HG03108 (cell line): ENCODE measurements around the gene PNPLA8.

Experiments
- ATAC-seq: cut with Tn5 transposase; IDR thresholded peaks from one replicate; pipeline ENCODE4 v1.9.1; 2021; ENCODE audit warnings: moderate library complexity; ENCODE audit not compliant: unreplicated experiment

PNPLA8 gene

DNA sequence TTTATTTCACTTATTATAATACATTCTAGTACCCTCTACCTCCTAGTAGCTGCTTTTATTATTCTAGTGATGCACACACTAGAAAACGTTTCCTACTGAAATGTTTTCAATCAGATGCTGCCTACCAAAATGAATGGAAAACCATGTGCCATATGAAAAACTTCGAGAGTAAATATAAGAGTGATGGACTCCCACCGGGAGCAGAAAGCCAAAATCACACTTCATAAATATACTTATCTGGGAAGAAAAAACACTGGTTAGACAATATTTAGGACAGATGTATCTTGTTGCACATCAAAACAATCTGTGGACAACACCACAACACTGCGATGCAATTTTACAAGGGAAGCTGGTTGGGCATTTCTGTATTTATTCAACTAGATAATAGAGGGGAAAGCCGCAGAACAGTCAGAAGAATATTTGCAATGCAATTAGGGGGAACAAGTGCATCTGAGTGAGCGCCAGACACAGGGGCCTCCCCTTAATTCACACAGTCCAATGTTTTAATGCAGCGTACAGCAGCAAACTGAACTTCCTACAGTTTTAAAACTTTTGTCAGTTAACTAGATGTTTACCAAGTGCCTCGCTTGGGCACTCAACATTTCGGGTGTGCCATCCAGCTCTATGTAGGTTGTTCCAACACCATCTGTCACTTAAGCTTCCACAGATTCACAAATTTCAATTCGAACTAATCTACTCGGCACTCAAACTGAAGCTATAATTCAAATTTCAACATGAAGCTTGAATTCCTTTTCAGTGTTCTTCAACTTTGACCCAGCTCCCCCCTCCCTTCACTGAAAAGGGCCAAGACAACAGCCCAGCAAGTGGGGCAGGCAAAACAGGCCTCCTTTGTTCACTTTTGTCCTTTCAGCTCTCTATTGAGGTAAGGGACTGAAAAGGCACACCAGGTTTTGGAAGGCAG, 77.1 kb downstream of the PNPLA8 start:
- ATAC-seq: no peak

DNA sequence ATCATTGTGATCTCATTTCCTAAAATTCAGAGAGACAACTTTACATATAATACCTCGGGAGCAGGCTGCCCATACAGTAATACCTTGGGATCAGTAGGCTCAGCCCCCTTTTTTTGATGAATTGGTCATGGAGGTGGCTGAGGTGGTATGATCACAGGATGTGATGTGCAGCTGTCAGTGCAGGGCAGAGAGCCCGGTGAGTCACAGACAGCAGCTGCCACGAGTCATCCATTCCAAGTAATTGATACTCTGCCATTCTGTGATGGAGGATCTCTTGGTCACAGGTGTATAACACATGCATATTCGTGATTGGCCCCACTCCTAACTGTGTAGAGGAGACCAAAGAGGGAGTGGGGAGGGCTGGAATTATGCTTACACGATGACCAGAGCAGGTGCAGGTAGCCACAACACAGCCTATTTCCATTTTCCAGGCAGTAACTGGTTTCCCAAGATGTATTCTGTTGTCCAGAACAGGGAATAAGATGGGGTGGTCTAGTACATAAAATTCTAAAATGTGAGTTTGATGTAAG, 83.8 kb downstream of the PNPLA8 start:
- ATAC-seq: no peak

DNA sequence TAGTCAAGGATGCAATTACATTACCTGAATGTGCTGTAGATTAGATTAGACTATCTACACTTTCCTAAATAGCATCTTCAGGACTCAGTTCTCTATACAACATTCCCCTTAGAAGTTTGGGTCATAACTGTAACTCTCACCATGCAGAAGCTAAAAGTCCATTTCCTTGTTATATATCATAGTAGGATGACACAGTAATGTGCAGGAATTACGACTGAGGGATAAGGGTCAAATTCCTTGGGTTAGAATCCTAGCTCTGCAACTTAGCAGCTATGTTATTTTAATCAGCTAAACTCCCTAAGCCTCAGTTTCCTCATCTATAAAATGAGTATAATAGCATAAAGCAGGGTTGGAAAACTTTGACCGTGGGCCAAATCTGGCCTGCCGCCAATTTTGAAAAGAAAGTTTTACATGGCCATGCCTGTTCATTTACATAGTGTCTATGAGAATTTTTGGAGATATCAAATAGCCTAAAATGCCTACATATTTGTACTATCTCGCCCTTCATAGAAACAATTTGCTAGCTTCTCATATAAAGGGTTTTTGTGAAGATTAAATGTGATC, 84.5 kb downstream of the PNPLA8 start:
- no peak for ATAC-seq

DNA sequence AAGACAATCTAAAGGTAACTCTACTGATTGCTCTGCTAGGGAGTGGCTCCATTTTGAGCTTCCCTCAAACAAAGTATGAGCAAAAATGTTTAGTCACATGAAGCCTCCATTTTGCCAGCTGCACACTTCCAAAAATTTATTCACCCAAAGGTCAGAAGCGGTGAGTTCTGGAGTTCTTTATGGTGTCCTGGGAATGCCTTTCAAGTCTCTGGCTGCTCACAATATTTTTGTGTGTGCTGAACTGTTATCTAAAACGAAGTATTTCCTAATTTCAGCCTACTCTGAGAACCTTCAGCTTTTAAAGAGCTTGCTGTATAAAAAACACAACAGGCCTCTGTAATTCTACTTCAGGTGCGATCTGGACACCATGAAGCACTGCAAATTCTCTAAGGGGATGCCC, 85.3 kb downstream of the PNPLA8 start:
- no peak for ATAC-seq

DNA sequence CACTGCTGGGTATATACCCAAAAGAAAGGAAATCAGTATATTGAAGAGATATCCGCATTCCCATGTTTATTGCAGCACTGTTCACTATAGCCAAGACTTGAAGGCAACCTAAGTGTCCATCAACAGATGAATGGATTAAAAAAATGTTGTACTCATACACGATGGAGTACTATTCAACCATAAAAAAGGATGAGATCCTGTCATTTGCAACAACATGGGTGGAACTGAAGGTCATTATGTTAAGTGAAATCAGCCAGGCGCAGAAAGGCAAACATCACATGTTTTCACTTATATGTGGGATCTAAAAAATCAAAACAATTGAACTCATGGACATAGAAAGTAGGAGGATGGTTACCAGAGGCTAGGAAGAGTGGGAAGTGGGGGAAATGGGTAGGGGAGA, 89.0 kb downstream of the PNPLA8 start:
- ATAC-seq: no peak

DNA sequence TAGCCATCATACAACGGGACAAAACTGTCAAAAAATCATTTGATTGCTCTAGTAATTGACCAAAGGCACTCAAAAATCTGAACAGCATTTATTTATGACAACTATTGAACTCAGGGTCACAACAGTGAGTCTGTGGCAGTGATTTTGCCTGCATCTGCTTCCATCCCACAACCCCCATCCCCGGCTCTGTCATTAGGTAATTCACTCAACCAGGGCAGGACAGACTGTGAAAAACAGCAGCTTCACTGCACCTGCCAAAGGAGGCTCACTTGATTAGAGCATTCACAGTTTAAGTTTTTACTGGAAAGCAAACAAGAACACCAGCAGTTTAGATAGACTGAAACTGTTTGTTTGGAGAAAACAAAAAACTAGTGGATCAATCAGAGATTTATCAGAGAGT, 91.9 kb downstream of the PNPLA8 start:
- no peak for ATAC-seq

DNA sequence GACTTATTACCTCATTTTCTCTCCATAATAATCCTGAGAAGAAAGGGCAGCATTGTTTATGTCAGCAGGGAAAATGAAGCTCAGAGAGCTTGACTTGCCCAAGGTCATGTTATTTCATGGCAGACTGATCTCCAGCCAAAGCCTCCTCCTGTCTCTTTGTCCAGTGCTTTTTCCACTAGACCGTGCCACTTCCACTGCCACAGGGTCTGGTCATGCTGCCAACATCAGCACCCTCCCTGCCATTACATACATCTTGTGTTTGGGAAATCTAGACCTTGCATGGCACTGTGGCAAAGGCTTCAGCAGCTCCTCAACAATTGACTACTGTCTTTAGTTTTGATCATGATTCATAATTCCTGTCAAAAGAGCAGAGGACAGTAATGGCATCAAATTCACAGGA, 94.8 kb downstream of the PNPLA8 start:
- ATAC-seq: no peak

DNA sequence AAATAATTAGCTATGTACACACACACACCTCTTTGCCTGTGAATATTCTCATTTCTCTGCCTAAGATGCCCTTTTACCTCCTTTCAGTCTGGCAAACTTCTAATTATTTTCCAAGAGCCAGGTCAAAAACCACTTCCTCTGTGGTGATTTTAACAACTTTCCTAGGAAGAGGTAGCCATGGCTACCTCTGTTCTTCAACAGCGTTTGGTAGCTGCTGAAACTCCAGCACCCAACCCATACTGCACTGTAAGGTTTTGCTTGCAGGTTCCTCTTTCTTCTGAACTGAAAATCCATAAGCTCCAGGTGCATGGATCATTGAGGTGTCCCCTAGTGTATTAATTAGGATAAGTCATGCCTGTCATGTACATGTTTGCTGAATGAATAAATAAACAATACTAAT, 95.3 kb downstream of the PNPLA8 start:
- ATAC-seq: no peak

DNA sequence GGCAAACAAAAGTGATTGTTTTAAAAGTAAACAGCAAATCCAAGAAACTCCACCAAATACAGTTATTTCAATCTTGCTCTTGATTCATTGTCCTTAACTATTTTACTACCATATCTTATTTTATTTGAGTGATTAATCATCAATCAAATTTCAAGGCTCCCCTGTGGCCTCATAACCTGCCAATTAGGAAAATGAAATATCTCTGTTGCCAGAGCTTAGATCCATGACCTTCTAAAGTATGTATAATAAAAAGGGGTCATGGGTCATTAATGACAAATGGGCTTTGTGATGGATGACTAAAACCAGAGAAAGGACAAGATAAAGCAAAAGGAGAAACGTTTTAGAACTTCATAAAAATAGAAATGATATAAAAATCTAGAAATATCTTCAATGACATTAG, 98.2 kb downstream of the PNPLA8 start:
- no peak for ATAC-seq

DNA sequence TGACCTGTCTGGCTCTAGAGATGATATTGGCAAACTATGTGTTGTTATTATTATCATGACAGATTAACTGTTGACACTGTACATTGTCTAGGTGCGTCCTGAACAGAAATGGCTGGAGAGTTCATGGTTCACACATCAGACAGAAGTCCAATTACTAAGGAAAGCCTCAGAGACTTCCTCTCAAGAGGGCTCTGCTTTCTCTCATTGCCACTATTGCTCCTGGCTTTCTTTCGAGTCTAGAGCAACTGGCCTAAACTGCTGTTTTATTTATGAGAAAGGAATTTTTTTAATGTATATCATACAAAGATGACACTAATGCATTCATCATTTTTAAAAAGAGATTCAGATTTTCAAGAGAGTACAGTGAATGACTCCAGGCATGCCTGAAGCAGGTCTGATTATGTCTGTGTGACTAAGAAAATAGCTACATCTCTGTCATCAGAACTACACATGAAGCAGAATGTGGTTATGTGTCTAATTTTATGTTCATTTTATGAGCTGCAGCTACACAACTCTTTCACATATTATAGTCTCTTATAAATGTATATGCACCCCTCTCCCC, 100.1 kb downstream of the PNPLA8 start:
- ATAC-seq: no peak

DNA sequence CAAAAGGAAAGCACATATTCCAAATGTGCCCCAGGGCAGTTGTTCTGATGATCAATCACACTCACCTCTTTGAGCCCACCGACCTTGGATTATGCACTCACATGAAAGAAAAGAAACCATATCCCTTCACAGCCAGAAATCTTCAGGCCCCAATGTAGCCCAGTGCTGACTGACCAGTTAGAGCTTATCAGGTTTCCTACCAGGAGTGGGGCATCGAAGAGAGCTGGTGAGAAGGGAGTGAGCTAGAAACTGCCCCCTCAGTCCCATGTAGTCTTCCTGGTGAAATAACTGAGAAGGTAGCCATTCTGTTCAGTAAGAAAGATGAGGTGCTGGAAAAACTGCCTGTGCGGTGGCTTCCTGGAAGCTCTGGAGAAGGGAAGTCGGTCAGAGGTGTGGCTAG, 101.9 kb downstream of the PNPLA8 start:
- no peak for ATAC-seq

DNA sequence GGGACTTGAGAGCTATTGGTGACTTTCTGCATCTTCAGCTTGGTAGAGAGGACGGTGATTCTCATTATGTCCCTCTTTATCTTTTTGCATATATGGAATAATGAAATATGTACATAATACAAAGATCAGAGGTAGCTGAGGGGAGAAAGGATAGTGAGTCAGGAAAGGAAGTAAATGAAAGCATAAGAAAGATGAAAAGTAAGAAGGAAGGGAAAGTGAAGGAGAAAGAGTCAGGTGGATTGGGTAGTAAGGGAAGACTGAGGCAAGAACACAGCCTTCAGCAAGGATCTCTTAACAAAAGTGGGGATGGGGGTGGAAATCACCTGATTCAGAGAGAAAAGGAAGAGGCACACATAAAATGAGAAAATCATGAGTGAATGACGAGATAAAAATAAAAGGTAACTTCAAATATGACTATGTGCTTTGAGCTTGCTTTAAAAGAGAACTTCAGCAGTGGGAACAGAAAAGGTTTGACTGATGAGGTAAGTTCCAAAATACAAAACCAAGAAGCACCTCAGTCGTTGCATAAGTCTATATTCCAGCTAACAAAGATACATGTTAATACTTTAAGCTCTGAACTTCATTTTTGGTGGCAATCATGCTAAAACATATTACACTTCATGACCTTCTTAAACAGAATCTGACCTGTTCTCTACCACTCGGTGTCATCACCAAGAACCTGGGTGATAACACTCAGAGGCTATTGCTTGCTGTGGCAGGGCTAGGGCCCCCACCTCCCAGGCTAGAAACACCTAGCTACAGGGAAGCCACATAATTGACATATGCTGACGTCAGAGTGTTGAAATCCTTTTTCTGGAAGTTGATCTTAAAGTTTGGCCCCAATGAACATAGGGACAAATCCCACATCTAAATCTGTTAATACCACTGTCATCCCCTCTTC, 102.6 kb downstream of the PNPLA8 start:
- no peak for ATAC-seq

DNA sequence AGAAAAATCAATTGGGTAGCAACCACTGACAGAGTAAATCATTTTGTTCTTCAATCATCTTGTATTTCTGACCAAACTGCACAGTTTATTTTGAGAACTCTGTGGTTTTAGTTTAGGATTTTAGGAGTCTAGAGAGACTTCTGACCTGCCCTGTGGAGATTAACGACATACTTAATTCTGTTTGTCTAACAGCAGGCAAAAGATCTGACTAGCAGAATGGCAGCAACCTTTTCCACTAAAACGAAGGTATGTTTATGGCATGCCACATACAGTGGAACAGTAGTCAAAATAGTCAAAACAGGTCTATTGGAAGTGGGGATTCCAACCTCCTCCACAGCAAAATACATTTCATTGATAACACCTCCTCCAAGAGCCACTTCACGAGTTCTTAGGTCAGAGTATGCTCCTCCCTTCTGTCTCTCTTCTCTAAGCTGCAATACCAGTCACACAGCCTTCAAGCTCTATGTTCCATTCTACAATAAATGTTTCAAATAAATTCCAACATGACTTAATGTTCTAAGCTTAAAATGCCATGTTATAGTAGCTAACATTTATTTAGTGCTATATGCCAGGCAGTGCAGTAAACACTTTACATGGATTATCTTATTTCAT, 104.1 kb downstream of the PNPLA8 start:
- no peak for ATAC-seq
